GM20431 (cell line): ENCODE measurements around the gene ZNF624.

Experiments used
- in situ Hi-C: fragments of 300-500 bp; cut with MseI, MboI; formaldehyde crosslinking; loops from one replicate; pipeline ENCODE4 v1.15.0; 2020; ENCODE audit warnings: low sequenced_read_pairs; ENCODE audit not compliant: unreplicated experiment

ZNF624 gene

DNA sequence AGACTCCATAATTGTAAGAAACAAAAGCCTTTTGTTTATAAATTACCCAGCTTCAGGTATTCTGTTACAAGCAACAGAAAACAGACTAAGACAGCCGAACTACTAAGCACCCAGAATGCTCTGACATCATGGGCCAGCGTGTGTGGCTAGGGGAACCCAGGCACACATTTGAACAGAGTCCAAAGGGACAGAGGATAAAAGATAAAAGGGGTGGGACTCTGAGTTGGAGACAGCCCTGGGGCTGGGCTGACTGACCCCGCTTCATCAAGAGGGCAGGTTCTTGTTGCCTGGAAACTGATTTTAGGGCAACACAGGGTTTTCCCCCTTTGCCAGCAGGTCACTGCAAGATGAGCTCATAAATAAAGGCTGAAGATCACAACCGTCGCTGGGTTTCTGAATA, 54.1 kb downstream of the ZNF624 start:
- in situ Hi-C loops: no loop called here

DNA sequence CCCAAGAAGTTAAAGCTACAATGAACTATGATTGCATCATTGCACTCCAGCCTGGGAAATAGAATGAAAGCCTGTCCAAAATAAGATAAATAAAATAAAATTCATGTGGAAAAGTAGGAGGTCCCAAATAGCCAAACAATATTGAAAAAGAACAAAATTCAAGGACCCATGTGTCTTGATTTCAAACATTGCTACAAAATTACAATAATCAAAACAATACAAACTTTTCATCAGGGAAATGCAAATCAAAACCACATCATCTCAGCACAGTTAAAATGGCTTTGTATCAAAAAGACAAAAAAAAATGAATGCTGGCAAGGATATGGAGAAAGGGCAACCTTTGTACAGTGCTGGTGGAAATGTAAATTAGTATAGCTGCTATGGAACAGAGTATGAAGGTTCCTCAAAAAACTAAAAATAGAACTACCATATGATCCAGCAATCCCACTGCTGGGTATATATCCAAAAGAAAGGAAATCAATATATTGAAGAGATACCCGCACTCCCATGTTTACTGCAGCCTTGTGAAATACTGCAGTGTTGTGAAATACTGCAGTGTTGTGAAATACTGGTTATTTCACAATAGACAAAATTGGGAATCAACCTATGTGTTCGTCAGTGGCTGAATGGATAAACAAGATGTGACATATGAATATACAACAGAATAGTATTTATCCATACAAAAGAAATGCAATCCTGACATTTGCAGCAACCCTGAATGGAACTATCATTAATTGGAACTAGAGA, 60.1 kb downstream of the ZNF624 start:
- in situ Hi-C loops: no loop called here

GRCh38 chr17:16589097-16589969, 64.3 kb downstream of the ZNF624 start:
- in situ Hi-C loops: no loop called here

DNA sequence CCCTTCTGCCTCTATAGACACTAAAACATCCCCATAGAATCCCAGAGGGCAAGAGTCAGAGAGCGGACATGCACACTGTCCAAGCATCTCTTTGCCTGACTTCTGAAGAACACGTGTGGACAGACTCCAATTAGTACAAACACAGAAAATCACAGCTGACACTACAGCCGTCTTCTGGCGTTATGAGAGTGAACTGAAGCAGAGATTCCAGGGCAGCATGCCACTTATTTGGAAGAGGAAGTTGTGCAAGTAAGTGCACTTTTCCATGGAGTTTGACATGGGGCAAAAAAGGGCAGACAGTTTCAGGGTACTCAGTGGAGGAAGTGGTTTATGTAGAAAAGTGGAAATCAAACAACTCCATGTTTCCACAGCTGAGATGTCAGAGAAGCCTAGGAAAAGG, 67.9 kb downstream of the ZNF624 start:
- in situ Hi-C loops: no loop called here

GRCh38 chr17:16584273-16584995, 69.2 kb downstream of the ZNF624 start:
- in situ Hi-C loops: no loop called here

DNA sequence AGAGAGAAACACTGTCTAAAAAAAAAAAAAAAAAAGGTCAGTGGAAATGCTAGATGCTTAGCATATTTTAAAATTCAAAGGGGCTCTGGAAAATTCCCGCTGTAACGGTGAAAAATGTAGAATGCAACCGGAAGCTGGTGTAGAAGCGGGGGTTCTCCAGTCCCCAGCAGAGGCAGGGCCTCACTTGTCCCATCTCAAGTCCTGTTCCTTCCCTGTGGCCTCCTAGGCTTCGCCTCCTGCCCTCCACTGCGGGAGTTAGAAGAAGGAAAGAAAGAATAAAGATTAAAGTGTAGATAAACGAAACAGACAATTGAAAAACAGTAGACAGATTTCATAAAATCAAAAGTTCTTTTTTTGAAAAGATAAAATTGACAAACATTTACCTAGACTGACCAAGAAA, 69.9 kb downstream of the ZNF624 start:
- in situ Hi-C loops: no loop called here

- in situ Hi-C loops: no loop called here
Measured at GRCh38 chr17:16573466-16573865, 80.2 kb downstream of the ZNF624 start.
